T-helper 2 cell (primary cell): ENCODE data around the gene N4BP2.
"Not testable (repeated sequence)": the region's sequence is repeated elsewhere in the genome, so short reads cannot be mapped to it uniquely, and the experiment has no call there.

ENCODE experiments used
- DNase-seq, 5 experiments: peaks; one replicate each; pipeline versions ENCODE4 v3.0.0 to v3.0.0-alpha.2; 2012 to 2022

The N4BP2 gene

DNA sequence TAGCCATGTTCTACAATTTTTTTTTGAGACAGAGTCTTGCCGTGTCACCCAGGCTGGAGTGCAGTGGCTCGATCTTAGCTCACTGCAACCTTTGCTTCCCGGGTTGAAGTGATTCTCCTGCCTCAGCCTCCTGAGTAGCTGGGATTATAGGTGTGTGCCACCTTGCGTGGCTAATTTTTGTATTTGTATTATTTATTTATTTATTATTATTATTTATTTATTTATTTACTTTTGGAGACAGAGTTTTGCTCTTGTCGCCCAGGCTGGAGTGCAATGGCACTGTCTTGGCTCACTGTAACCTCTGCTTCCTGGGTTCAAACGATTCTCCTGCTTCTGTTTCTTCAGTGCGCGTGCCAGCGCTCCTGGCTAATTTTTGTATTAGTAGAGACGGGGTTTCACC is 36.8 kb downstream of the N4BP2 start:
- DNase-seq, result not testable (repeated sequence)

DNA sequence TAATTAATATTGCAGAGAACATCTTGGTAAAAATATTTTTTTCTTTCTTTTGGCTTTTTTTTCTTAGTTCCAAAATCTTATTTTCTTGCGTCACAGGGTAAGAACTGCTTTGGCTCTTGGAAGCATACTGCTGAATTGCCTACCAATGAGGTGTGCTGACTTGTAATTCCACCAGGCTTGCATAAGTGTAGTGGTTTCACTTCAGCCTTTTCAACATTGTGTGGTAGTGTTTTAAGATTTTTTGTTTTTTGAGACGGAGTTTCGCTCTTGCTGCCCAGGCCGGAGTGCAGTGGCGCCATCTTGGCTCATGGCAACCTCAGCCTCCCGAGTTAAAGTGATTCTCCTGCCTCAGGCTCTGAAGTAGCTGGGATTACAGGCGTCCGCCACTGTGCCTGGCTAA is 42.4 kb downstream of the N4BP2 start:
- DNase-seq, result no peak

DNA sequence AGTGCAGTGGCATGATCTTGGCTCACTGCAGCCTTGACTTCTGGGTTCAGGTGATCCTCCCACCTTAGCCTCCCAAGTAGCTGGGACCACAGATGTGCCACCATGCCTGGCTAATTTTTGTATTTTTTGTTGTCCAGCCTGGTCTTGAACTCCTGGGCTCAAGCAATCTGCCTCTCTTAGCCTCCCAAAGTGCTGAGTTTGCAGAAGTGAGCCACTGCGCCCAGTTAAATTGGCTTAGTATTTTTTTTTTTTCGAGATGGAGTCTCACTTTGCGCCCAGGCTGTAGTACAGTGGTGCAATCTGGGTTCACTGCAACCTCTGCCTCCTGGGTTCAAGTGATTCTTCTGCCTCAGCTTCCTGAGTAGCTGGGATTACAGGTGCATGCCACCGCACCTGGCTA is 50.5 kb downstream of the N4BP2 start:
- DNase-seq, result not testable (repeated sequence)

DNA sequence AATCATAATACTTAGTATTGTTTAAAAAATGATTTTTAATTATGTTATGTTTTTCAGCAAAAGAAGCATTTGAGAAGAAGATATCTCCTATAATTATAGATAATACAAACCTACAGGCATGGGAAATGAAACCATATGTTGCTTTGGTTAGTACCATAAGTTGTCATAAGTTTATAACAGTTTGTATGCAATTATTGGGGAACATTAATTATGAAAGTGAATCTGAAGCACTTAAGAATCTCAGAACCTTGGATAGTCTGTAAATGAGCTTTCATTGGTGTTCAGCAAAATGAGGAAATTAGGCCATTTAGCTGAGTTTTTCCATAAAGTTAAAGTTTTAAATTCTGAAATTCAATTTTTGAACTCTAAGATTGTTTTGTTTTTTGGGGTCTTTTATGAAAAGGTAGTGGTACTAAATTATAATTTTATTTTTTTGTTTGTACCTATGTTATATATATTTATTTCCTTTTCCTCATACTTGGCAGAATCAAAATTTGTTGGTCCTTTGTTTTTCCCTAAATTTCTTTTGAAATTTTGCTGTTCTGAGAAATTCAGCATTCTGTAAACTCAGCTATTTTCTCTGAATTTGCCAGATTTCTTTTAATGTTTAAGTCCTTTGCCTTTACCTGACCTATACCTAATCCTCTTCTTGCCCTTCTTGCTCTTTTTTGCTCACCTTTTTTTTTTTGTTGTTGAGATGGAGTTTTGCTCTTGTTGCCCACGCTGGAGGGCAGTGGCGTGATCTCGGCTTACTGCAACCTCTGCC is 55.6 kb downstream of the N4BP2 start:
- DNase-seq, result no peak

DNA sequence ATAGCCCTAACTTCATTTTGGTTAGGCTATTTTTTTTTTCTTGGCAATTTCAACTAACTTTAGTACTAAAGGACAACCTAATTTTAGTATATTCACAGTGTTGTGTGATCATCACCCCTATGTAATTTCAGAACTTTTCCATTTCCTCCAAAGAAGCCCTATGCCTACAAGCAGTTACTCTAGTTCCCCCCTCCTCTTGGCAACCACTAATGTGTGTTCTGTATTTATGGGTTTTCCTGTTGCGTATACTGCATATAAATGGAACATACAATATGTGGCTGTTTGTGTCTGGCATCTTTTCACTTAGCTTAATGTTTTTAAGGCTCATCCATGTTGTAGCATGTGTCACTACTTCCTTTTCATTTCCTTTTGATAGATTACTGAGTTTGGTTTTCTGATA is 57.6 kb downstream of the N4BP2 start:
- no peak for DNase-seq

DNA sequence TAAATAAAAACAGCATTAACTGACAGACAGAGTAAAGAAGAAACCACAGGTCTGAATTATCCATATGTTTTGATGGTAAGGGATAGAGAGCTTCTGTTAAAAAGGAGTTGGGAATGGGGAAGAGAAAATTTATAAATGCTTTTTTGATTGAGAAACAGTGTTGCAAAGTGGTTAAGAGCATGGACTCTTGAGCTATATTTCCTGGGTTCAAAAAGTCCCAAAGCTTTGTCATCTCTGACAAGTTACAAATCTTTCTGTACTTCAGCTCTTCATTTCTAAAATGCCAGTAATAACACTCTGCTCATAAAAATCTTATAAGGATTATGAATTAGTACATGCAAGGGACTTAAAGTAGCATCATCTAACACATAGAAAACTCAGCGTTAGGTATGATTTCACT is 62.2 kb downstream of the N4BP2 start:
- DNase-seq, result no peak

DNA sequence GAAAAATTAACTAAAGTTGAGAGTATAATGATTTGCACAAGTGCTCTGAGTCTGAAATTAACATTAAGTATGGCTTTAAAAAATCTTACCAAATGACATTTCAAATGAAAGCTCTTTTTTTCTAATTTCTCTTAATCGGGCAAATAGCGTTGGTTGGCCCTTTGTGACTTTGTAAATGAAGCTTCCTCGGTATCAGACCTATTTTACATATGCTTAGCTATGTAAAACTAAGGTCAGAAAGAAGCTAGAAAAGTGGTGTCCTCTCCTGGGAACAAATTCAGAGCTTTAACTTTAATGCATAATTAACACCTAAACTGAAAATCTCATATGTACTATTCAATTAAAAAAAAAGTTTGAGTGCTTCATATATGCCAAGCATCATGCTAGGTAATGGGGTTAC is 62.7 kb downstream of the N4BP2 start:
- DNase-seq, result no peak

DNA sequence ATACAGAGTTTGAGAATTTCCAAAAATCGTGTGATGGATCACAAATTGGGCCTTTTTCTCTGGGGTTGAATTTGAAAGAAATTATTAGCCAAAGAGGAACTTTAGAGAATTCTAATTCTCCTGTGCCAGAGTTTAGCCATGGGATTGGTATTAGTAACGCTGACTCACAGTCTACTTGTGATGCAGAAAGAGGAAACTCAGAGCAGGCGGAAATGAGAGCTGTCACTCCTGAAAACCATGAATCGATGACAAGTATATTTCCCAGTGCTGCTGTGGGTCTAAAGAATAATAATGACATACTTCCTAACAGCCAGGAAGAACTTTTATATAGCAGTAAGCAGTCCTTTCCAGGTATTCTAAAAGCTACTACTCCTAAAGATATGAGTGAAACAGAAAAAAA is 64.9 kb downstream of the N4BP2 start:
- DNase-seq, result peak in 1 of 5 experiments; percentile 22

DNA sequence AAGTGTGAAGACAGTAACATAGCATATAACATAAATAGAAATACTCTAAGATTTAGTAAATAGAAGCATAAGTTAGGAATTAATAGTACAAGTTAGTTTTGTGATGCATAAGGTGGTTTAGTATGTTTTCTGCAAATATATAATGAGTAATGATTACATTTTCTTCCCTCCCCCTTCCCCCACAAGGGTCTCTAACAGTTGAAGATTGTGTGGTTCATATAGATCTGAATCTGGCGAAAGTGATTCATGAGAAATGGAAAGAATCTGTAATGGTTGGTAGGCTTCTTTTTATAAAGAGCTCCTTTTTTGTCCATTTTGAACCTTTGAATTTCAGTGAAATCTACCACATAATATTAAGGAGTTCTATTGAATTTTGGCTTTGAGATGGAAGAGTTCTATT is 66.3 kb downstream of the N4BP2 start:
- DNase-seq, result peak in 1 of 5 experiments; percentile 12

DNA sequence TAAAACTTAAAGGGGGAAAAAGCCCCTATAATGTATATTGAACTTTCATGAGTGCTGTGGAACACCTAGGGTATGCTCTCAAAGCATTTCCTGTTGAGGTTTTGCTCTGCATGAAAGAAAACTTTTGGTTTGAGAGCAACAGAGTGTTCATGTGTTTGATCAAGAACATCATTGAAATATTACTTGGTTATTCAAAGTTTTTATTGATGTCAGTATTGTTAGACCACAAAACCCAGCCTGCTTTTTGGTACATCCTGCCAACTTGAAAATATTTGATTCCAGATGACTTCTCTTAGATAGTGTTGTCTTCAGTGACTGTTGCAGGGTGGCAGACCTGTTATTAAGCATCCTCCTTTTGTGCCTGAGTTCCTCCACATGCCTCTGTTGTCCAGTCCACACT is 68.0 kb downstream of the N4BP2 start:
- DNase-seq, result peak in 2 of 5 experiments; percentile 42 to 82

DNA sequence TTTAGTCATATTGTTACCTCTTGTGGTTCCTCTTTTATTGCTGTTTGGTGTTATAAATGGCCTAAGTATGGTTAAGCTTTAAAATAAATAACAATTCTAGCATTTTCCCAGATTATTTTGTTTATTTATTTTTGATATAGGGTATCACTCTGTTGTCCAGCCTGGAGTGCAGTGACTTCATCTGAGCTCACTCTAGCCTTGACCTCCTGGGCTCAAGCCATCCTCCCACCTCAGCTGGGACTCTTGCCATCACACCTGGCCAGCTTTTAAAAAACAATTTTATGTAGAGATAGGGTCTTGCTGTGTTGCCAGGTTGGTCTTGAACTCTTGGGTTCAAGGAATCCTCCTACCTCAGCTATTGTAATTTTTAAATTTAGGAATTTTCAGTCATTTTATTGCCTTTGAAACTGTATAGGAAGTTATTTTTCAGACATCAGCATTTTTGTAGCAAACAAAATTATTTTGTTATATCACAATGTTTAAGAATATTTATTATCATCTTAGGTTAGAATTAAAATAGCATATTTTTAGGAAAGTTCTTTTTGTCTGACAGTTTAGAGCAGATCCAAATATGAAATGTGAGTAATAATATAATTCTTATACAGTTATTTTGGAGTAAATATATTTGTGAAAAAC is 73.9 kb downstream of the N4BP2 start:
- DNase-seq, result no peak

DNA sequence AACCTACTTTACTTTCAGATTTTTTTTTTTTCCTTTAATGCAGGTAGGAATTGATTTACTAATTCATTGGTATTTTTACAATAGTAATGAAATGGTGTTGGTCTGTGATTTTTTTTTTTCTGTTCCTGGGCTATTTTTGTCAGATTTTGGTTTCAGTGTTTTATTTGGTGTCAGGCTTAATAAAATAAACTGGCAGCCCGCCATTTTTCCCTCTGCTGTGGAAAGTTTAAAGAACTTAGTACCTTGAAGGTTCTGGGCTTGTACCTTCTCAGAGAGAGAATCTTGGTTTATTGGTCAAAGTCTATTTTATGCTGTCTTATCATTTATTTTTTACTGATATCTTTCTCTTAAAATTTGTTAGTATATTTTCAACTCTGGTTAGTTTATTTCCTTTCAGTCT is 76.2 kb downstream of the N4BP2 start:
- DNase-seq, result no peak

DNA sequence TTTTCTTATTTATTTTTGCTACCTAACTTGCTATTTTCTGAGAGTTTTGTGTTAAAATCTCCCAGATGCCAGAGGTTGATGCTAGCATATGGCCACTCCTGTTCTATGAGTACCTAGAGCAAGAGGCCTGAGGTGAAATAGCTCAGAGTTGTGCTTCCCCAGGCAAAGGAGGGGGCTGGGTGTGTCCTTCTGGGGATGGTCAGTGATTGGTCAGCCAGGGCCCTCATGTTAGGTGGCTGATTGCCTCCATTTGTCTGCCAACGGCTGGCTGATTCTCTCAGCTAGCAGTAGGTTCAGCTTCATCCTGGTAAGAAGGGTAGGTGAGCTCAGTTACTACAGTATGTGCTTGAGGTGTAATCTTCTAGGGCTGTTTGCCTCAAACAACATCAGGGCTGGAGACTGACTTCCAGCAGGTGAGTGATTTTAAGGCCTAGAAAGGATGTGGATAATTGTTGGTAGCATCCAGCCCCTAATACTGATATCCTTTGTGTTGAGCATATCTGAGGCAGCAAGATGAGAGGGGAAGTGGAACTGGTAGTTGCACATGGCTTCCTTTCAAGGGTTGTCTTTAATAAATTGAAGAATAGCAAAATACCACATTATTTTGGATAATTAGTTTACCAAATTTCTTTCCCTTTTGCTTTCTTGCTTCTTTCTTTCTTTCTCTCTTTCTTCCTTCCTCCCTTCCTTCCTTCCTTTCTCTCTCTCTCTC is 77.7 kb downstream of the N4BP2 start:
- DNase-seq, result no peak

DNA sequence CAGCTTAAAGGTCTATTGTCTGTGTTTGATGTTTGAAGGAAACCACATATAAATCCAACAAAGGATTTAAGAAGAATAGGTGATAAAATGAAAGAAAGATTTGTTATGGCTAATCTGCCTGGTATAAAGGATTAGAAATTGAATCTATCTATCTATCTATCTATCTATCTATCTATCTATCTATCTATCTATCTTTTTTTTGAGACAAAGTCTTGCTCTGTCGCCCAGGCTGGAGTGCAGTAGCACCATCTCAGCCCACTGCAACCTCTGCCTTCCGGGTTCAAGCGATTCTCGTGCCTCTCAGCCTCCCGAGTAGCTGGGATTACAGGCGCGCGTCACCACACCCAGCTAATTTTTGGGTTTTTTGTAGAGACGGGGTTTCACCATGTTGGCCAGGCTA is 79.6 kb downstream of the N4BP2 start:
- DNase-seq, result not testable (repeated sequence)

DNA sequence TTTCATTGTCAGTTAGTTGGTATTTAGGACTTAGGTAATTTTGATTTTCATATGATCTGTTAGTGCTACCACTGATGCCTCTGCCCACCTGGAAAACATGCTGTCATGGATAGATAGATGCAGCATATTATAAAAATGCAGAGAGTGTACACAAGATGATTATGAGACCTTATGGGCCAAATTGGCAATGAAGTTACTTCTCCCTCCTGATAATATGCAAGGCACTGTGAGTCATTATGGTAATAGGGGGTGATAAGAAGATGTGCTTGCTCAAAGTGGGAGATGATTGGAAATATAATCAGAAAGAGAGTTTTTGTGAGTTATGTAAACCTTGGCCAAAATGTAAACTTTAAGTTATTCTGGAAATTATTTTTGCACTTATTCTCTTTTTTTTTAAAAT is 83.5 kb downstream of the N4BP2 start:
- no peak for DNase-seq

DNA sequence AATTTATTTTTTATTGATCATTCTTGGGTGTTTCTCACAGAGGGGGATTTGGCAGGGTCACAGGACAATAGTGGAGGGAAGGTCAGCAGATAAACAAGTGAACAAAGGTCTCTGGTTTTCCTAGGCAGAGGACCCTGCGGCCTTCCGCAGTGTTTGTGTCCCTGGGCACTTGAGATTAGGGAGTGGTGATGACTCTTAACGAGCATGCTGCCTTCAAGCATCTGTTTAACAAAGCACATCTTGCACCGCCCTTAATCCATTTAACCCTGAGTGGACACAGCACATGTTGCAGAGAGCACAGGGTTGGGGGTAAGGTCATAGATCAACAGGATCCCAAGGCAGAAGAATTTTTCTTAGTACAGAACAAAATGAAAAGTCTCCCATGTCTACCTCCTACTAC is 83.9 kb downstream of the N4BP2 start:
- DNase-seq, result not testable (repeated sequence)

DNA sequence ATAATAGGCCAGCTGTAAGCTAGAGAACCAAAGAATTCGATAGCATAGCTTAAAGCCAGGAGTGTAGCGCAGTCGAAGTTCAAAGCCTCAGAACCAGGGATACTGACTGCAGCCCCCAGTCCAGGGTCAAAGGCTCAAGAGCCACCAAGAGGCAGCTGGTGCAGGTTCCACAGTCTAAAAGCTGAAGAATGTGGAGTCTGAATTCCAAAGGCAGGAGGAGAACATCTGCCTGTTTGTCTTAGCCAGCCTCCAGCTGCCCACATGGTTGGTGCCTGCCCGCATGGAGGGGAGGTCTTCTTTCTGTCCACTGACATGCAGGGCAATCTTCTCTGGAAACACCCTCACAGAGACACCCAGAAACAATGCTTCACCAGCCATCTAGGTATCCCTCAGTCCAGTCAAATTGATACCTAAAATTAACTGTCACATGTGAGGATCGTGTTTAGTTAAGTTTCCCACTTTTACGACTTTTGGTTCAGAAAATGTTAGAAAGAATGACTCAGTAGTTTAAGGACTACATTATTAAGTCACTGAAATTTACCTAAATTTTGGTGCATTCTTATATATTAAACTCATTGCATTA is 87.4 kb downstream of the N4BP2 start:
- peak in 1 of 5 experiments; percentile 19 for DNase-seq

DNA sequence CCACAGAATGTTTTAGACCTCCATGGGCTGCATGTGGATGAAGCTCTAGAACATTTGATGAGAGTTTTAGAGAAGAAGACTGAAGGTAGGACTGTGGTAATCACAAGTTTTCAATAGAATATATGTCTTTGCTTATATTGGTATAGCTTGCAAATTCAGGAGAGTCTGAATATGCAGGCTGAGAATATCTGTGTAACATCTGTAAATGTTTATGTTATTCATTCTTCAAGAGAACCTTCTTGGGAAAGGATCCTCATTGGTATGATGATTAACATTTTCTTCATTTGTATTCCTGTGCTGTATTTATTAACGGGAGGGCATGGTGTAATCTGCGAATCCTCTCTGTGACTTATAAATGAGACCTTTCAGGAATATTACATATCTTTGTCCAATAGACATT is 88.1 kb downstream of the N4BP2 start:
- no peak for DNase-seq

DNA sequence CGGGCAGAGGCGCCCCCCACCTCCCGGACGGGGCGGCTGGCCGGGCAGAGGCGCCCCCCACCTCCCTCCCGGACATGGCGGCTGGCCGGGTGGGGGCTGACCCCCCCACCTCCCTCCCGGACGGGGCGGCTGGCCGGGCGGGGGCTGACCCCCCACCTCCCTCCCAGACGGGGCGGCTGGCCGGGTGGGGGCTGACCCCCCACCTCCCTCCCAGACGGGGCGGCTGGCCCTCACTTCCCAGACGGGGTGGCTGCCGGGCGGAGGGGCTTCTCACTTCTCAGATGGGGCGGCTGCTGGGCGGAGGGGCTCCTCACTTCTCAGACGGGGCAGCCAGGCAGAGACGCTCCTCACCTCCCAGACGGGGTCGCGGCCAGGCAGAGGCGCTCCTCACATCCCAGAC is 90.8 kb downstream of the N4BP2 start:
- not testable (repeated sequence) for DNase-seq

DNA sequence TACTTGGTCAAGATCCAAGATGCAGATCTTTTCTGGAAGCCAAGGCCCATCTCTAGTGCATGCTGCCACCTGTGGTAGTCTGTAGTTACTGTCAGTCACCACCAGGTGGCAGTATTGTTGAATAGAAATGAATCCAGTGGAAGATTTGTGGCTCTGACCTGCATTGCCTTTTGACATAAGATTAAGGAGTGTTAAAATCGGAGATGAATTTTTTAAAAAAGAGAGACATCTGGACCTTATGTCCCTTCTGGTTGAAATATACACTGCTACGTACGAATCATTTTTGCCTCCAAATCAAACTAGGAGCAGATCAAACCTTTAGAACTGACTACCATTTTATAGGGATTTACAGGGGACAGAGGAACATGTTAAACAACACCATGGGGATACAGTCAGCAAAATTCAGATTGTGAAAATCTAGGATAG is 93.3 kb downstream of the N4BP2 start:
- peak in 4 of 5 experiments; percentile 40 to 83 (median 54) for DNase-seq

DNA sequence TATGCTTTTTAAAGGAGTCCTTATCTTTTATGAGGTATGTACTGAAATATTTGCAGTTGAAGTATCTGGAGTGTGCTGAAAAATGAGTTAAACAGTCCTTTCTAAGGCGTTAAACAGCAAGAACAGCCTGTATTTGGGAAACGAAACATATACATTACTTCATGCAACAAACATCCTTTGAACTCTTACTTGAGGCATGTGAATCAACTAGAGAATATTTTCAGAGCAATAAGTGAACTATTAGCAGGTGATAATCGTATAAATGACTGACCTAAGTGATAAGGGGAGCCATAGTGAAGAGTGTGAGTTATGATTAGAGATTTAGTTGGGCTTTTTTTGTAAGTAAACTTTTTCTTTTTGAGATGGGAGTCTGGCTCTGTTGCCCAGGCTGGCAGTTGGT is 94.3 kb downstream of the N4BP2 start:
- DNase-seq, result no peak

DNA sequence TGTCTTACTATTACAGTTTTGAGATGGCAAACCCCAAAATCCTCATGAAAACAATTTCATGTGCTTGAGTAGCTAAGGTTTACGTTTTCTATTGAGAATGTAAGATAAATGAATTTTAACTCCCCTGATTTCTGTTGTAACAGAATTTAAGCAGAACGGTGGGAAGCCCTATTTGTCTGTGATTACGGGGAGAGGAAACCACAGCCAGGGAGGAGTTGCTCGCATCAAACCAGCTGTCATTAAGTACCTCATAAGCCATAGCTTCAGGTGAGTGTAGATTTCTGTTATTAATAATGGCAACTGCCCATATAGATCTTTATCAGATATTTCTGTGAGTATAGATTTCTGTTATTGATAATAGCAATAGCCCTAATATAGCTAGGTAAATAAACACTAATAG is 96.0 kb downstream of the N4BP2 start:
- peak in 2 of 5 experiments; percentile 21 to 48 for DNase-seq

DNA sequence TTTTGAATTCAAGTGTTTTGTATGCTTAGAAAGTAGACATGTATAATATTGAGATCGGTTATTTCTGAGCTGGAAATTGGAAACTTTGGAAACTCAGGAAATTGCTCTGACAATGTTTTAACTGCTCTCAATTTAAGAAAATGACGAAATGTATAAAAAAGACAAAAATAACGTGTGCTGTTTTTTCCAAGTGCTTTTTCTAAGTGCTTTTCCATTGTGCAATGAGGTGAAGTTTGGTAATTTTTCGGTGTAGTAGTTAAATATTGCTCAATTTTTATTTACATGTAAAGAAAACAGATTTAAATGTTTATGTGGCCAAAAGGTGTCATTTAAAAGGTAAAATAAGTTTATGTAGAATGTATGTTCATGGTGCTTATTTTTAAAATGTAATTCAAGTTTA is 100.8 kb downstream of the N4BP2 start:
- no peak for DNase-seq
